K562 (cell line): ENCODE data around the gene TDRD12.
"Not testable (repeated sequence)": the region's sequence is repeated elsewhere in the genome, so short reads cannot be mapped to it uniquely, and the experiment has no call there.

Experiments
- CBX2 ChIP-seq: fragments of 200-600 bp; sonication (generic); IDR thresholded peaks from one replicate; pipeline ENCODE4 v1.6.1; 2012; ENCODE audit warnings: mild to moderate bottlenecking, low read length, inconsistent platforms; ENCODE audit not compliant: insufficient read depth, poor library complexity, severe bottlenecking
- CHD2 ChIP-seq: IDR thresholded peaks from 2 replicates; pipeline ENCODE4 v1.6.1; 2011; ENCODE audit warnings: low read depth, low read length
- MYNN ChIP-seq, 2 experiments: sonication (generic); formaldehyde crosslinking in 1 of 2; IDR thresholded peaks; 2 replicates each; pipeline versions ENCODE4 v1.5.0 to v1.6.1; 2016 to 2020; ENCODE audit warnings: antibody characterized with exemption in 1 of 2, missing genetic modification reagents in 1 of 2
- RBM39 ChIP-seq: fragments of 200-400 bp; formaldehyde crosslinking; optimal IDR thresholded peaks from 2 replicates; pipeline ENCODE3; 2018; ENCODE audit warnings: low read depth, low read length
- SMARCC2 ChIP-seq: fragments of 450-650 bp; IDR thresholded peaks from 2 replicates; pipeline ENCODE4 v1.6.1; 2017; ENCODE audit warnings: antibody characterized with exemption, moderate library complexity, mild to moderate bottlenecking, low read depth
- ZNF354B ChIP-seq: fragments of 250-450 bp; sonication (Bioruptor Pico); IDR thresholded peaks from 2 replicates; pipeline ENCODE4 v1.4.0; 2020
- TF ChIP-seq, protein P1 (sequence below), 3 experiments: IDR thresholded peaks in 2 of 3; conservative IDR thresholded peaks in 1 of 3; 2 replicates each; pipeline ENCODE4 v1.5.1; 2011 to 2012; ENCODE audit warnings: low read length in 3 of 3, mild to moderate bottlenecking in 3 of 3, control low read depth in 2 of 3, improper control_type of control experiment in 1 of 3, inconsistent platforms in 1 of 3, low read depth in 1 of 3, mixed read lengths in 1 of 3, moderate library complexity in 1 of 3; ENCODE audit not compliant: insufficient read depth in 2 of 3
- TF ChIP-seq, protein P2 (sequence below): sonication (generic); formaldehyde crosslinking; IDR thresholded peaks from 2 replicates; pipeline ENCODE4 v1.8.1; 2023; ENCODE audit warnings: mild to moderate bottlenecking, missing genetic modification reagents
- TF ChIP-seq, protein P3 (sequence below): fragments of 450-650 bp; IDR thresholded peaks from 2 replicates; pipeline ENCODE4 v1.6.1; 2016
- TF ChIP-seq, protein P4 (sequence below): fragments of 450-650 bp; IDR thresholded peaks from 2 replicates; pipeline ENCODE4 v1.6.1; 2016; ENCODE audit warnings: mild to moderate bottlenecking, moderate library complexity

DNA sequence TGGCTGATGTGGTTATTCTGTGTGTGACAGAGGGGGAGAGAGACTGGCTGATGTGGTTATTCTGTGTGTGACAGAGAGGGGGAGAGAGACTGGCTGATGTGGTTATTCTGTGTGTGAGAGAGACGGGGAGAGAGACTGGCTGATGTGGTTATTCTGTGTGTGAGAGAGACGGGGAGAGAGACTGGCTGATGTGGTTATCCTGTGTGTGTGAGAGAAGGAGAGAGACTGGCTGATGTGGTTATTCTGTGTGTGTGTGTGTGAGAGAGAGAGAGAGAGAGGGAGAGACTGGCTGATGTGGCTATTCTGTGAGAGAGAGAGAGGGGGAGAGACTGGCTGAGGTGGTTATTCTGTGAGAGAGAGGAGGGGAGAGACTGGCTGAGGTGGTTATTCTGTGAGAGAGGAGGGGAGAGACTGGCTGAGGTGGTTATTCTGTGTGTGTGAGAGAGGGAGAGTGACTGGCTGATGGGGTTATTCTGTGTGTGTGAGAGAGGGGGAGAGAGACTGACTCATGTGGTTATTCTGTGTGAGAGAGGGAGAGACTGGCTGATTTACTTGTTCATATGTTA is 27.1 kb downstream of the TDRD12 start:
- not testable (repeated sequence) for TF ChIP-seq ZNF354B (CRISPR knock-in tag); SMARCC2; MYNN (IDR thresholded peaks at IDR 0.05); MYNN (CRISPR knock-in tag; IDR thresholded peaks at IDR 0.05); CBX2; CHD2; RBM39
- TF ChIP-seq, protein P1, sequence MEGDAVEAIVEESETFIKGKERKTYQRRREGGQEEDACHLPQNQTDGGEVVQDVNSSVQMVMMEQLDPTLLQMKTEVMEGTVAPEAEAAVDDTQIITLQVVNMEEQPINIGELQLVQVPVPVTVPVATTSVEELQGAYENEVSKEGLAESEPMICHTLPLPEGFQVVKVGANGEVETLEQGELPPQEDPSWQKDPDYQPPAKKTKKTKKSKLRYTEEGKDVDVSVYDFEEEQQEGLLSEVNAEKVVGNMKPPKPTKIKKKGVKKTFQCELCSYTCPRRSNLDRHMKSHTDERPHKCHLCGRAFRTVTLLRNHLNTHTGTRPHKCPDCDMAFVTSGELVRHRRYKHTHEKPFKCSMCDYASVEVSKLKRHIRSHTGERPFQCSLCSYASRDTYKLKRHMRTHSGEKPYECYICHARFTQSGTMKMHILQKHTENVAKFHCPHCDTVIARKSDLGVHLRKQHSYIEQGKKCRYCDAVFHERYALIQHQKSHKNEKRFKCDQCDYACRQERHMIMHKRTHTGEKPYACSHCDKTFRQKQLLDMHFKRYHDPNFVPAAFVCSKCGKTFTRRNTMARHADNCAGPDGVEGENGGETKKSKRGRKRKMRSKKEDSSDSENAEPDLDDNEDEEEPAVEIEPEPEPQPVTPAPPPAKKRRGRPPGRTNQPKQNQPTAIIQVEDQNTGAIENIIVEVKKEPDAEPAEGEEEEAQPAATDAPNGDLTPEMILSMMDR (IDR thresholded peaks at IDR 0.05 in 2 of 3, conservative IDR thresholded peaks at IDR 0.05 in 1 of 3; ENCODE audit: insufficient read depth in 2 of 3, low read depth in 1 of 3, low read length in 3 of 3): not testable (repeated sequence)
- TF ChIP-seq, protein P2, sequence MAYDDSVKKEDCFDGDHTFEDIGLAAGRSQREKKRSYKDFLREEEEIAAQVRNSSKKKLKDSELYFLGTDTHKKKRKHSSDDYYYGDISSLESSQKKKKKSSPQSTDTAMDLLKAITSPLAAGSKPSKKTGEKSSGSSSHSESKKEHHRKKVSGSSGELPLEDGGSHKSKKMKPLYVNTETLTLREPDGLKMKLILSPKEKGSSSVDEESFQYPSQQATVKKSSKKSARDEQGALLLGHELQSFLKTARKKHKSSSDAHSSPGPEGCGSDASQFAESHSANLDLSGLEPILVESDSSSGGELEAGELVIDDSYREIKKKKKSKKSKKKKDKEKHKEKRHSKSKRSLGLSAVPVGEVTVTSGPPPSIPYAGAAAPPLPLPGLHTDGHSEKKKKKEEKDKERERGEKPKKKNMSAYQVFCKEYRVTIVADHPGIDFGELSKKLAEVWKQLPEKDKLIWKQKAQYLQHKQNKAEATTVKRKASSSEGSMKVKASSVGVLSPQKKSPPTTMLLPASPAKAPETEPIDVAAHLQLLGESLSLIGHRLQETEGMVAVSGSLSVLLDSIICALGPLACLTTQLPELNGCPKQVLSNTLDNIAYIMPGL (CRISPR knock-in tag): not testable (repeated sequence)
- TF ChIP-seq, protein P3, sequence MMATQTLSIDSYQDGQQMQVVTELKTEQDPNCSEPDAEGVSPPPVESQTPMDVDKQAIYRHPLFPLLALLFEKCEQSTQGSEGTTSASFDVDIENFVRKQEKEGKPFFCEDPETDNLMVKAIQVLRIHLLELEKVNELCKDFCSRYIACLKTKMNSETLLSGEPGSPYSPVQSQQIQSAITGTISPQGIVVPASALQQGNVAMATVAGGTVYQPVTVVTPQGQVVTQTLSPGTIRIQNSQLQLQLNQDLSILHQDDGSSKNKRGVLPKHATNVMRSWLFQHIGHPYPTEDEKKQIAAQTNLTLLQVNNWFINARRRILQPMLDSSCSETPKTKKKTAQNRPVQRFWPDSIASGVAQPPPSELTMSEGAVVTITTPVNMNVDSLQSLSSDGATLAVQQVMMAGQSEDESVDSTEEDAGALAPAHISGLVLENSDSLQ: not testable (repeated sequence)
- TF ChIP-seq, protein P4, sequence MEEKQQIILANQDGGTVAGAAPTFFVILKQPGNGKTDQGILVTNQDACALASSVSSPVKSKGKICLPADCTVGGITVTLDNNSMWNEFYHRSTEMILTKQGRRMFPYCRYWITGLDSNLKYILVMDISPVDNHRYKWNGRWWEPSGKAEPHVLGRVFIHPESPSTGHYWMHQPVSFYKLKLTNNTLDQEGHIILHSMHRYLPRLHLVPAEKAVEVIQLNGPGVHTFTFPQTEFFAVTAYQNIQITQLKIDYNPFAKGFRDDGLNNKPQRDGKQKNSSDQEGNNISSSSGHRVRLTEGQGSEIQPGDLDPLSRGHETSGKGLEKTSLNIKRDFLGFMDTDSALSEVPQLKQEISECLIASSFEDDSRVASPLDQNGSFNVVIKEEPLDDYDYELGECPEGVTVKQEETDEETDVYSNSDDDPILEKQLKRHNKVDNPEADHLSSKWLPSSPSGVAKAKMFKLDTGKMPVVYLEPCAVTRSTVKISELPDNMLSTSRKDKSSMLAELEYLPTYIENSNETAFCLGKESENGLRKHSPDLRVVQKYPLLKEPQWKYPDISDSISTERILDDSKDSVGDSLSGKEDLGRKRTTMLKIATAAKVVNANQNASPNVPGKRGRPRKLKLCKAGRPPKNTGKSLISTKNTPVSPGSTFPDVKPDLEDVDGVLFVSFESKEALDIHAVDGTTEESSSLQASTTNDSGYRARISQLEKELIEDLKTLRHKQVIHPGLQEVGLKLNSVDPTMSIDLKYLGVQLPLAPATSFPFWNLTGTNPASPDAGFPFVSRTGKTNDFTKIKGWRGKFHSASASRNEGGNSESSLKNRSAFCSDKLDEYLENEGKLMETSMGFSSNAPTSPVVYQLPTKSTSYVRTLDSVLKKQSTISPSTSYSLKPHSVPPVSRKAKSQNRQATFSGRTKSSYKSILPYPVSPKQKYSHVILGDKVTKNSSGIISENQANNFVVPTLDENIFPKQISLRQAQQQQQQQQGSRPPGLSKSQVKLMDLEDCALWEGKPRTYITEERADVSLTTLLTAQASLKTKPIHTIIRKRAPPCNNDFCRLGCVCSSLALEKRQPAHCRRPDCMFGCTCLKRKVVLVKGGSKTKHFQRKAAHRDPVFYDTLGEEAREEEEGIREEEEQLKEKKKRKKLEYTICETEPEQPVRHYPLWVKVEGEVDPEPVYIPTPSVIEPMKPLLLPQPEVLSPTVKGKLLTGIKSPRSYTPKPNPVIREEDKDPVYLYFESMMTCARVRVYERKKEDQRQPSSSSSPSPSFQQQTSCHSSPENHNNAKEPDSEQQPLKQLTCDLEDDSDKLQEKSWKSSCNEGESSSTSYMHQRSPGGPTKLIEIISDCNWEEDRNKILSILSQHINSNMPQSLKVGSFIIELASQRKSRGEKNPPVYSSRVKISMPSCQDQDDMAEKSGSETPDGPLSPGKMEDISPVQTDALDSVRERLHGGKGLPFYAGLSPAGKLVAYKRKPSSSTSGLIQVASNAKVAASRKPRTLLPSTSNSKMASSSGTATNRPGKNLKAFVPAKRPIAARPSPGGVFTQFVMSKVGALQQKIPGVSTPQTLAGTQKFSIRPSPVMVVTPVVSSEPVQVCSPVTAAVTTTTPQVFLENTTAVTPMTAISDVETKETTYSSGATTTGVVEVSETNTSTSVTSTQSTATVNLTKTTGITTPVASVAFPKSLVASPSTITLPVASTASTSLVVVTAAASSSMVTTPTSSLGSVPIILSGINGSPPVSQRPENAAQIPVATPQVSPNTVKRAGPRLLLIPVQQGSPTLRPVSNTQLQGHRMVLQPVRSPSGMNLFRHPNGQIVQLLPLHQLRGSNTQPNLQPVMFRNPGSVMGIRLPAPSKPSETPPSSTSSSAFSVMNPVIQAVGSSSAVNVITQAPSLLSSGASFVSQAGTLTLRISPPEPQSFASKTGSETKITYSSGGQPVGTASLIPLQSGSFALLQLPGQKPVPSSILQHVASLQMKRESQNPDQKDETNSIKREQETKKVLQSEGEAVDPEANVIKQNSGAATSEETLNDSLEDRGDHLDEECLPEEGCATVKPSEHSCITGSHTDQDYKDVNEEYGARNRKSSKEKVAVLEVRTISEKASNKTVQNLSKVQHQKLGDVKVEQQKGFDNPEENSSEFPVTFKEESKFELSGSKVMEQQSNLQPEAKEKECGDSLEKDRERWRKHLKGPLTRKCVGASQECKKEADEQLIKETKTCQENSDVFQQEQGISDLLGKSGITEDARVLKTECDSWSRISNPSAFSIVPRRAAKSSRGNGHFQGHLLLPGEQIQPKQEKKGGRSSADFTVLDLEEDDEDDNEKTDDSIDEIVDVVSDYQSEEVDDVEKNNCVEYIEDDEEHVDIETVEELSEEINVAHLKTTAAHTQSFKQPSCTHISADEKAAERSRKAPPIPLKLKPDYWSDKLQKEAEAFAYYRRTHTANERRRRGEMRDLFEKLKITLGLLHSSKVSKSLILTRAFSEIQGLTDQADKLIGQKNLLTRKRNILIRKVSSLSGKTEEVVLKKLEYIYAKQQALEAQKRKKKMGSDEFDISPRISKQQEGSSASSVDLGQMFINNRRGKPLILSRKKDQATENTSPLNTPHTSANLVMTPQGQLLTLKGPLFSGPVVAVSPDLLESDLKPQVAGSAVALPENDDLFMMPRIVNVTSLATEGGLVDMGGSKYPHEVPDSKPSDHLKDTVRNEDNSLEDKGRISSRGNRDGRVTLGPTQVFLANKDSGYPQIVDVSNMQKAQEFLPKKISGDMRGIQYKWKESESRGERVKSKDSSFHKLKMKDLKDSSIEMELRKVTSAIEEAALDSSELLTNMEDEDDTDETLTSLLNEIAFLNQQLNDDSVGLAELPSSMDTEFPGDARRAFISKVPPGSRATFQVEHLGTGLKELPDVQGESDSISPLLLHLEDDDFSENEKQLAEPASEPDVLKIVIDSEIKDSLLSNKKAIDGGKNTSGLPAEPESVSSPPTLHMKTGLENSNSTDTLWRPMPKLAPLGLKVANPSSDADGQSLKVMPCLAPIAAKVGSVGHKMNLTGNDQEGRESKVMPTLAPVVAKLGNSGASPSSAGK: not testable (repeated sequence)
